Measurements from ENCODE around the gene MAT1A.
"Not testable (repeated sequence)": the region's sequence is repeated elsewhere in the genome, so short reads cannot be mapped to it uniquely, and the experiment has no call there.

MAT1A gene

DNA sequence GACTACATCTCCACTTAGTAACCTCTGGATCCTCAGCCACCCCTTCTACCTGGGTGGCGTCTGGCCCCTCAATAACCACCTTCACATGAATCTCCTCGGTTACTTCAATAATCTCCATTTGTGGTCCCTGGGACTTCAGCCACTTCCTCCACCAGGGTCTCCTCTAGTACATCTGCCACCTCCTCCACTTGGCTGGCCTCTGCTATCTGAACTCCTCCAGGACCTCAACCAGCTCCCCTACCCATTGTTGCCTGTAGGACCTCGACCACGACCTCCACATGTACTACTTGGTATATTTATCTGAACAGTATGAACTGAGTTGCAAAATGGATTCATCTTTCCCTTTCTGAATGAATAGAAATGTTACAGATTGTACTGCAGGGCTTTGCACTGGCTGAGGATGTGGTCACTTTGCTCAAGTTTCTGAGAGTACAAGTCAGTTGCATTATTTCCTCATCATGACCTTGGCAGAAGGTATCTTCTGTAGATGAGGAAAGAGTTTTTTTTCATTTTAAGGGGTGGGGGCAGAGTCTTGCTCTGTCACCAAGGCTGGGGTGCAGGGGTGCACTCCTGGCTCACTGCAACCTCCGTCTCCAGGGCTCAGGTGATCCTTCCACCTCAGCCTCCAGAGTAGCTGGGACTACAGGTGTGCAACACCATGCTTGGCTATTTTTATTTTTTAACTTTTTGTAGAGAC lies 36.0 kb downstream of the MAT1A start:
- no peak for TF ChIP-seq CTCF (IDR thresholded peaks at IDR 0.05)
- Histone ChIP-seq H3K4me1 (no peaks in the 10 kb centered on the region), H3K27ac (no peak overlapping the region), H3K36me3 (no peaks in the 10 kb centered on the region), H3K27me3 (no peaks in the 10 kb centered on the region), H3K9me3 (no peaks in the 10 kb centered on the region), H3K4me3 (no peak overlapping the region)
- DNase-seq: no peak
- intact Hi-C loops (cut with DNase I; ENCODE audit: low total_unique reads): no loop called here

- no peak overlapping the region for H3K27ac ChIP-seq
- TF ChIP-seq CTCF (IDR thresholded peaks at IDR 0.05): no peak
- no peaks in the 10 kb centered on the region for H3K9me3 ChIP-seq
Observed at GRCh38 chr10:80252296-80252887, 37.1 kb downstream of the MAT1A start.

GRCh38 chr10:80251703-80252280 lies 37.7 kb downstream of the MAT1A start:
- H3K4me1 ChIP-seq; H3K4me3 ChIP-seq; H3K27ac ChIP-seq; DNase-seq; H3K27me3 ChIP-seq; intact Hi-C loops (cut with DNase I; ENCODE audit: low total_unique reads); H3K9me3 ChIP-seq; H3K36me3 ChIP-seq: not testable (repeated sequence)

More at GRCh38 chr10:80252296-80252887, 37.1 kb downstream of the MAT1A start:
- Histone ChIP-seq H3K4me3 (no peak overlapping the region), H3K4me1 (no peaks in the 10 kb centered on the region), H3K36me3 (no peaks in the 10 kb centered on the region), H3K27me3 (no peaks in the 10 kb centered on the region)
- no peak for DNase-seq
- intact Hi-C loops (cut with DNase I; ENCODE audit: low total_unique reads): no loop called here

DNA sequence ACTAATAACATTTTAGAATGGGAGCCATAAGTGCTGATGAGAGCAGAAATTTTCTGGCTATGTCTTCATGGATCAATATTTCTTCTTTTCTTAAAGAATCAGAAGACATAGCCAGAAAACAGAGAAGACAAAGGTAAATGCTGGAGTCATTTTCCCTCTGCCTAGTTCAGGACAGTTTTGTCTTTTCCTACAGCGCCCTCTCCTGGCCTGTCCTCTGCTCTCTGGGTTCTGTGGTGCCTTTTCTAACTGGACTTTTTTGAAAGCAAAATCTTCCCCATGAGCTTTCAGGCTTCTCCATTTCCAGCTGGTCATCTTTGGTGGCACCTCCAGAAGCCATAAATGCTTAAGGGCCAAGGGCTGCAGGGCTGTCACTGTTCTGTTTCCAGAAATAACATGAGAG lies 39.1 kb downstream of the MAT1A start:
- H3K36me3 ChIP-seq; H3K4me3 ChIP-seq; H3K9me3 ChIP-seq; intact Hi-C loops (cut with DNase I; ENCODE audit: low total_unique reads); H3K27ac ChIP-seq; H3K4me1 ChIP-seq; DNase-seq; H3K27me3 ChIP-seq: not testable (repeated sequence)

DNA sequence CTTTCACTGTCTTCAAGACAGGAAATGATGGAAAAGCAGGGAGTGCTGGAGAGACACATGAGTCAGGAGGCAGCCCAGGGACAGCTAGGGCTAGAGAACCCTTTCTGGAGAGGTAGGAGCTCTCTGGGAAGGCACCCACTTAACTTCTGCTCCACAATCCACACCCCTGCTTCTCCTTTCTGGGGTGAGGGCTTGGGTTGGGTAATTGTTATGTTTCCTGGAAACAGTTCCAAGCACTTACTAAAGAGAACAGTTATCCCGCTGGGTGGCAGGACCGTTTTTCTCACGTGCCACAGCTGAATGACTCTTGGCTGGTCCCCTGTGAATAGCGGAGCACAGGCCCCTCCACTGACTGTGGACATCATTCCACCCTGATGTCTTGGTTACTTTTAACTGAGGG lies 39.6 kb downstream of the MAT1A start:
- H3K4me3 ChIP-seq; H3K27ac ChIP-seq; DNase-seq; intact Hi-C loops (cut with DNase I; ENCODE audit: low total_unique reads); H3K9me3 ChIP-seq; H3K27me3 ChIP-seq; H3K36me3 ChIP-seq; H3K4me1 ChIP-seq: not testable (repeated sequence)

- H3K27ac ChIP-seq; H3K4me1 ChIP-seq; DNase-seq; intact Hi-C loops (cut with DNase I; ENCODE audit: low total_unique reads); H3K36me3 ChIP-seq; H3K27me3 ChIP-seq; H3K9me3 ChIP-seq; H3K4me3 ChIP-seq: not testable (repeated sequence)
Observed at GRCh38 chr10:80247611-80248010, 41.8 kb downstream of the MAT1A start.

- H3K4me1 ChIP-seq; H3K4me3 ChIP-seq; H3K36me3 ChIP-seq; H3K9me3 ChIP-seq; H3K27me3 ChIP-seq; H3K27ac ChIP-seq; intact Hi-C loops (cut with DNase I; ENCODE audit: low total_unique reads); DNase-seq: not testable (repeated sequence)
Observed at GRCh38 chr10:80244371-80244770, 45.1 kb downstream of the MAT1A start.

DNA sequence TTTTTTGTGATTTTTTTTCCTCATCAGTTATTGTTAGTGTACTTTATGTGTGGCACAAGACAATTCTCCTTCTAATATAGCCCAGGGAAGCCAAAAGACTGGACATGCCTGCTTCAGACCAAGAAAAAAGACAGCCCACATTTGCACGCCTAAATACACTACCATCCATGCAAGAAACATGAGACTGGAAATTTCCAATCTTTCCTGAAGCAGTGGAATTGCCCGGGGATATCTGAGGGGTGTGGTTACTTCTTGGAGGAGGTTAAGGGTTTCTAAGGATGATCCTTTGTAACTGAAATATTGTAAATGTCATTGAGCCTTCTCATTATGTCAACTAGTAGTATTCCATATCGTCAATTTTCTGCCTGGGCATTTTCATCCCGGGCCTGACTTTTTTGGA lies 47.1 kb downstream of the MAT1A start:
- H3K27me3 ChIP-seq, H3K27ac ChIP-seq: not testable (repeated sequence)

DNA sequence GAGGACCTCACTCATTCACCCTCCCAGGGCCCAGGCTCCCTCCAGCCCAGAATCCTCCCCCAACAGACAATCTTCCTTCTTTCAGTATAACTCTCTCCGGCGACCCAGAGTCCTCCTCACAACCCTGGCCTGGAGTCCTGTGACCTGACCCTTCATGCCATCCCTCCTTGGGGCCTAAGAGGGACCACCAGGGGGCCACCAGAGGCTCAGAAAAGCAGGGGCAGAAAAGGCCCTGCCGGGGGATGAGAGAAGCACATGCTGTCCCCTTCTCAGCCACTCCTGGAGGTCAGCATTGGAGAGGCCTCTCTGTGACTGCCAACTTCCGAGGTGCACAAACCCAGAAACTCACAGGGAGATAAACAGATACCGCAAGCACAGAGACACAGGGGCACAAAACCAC lies 53.0 kb downstream of the MAT1A start:
- DNase-seq; H3K27me3 ChIP-seq; H3K9me3 ChIP-seq; H3K27ac ChIP-seq; intact Hi-C loops (cut with DNase I; ENCODE audit: low total_unique reads); H3K4me3 ChIP-seq; H3K4me1 ChIP-seq; H3K36me3 ChIP-seq: not testable (repeated sequence)

More for the DNA sequence above, 47.1 kb downstream of the MAT1A start:
- H3K4me3 ChIP-seq; H3K9me3 ChIP-seq; intact Hi-C loops (cut with DNase I; ENCODE audit: low total_unique reads); DNase-seq; H3K4me1 ChIP-seq; H3K36me3 ChIP-seq: not testable (repeated sequence)

DNA sequence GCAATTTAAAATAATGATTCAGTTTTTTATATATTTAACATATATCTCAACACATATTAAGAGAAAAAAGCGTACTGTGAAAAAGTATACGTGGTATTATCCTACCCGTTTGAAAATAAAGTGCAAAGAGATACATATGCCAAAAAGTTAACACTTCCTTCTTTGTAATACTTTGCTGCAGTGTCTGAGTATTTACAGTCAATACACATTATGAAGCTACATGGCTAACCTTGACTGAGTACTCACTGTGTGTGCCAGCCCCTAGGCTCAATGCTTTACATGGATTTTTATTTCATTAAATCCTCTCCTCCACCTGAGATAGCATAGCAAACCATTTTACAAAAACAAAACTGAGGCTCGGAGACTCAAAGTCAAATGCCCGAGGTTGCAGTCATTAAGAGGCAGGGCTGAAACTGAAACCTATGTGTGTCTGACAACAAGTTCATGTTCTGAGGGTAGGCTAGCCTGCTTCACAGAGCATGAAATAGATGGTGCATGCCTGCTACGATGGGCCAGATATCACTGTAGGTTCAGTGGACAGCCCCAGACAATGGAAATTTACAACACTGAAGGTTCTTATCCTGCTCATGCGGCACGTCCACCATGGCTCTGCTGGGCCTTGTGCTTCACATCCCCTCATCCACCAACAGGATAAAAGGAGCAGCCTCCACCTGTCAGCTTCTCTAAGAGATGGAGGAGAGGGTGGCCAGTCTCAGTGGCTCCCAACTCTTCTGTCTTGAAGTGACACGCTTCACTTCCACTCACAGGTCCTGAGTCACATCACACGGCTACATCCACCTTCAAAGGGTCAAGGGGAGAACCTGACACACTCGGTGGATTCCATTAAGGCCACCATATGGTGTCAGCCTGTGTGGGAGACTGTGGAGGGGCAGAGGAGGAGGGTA lies 54.9 kb downstream of the MAT1A start:
- H3K4me3 ChIP-seq; H3K4me1 ChIP-seq; H3K9me3 ChIP-seq; intact Hi-C loops (cut with DNase I; ENCODE audit: low total_unique reads); H3K27me3 ChIP-seq; DNase-seq; H3K27ac ChIP-seq; H3K36me3 ChIP-seq: not testable (repeated sequence)

GRCh38 chr10:80233871-80234270 lies 55.6 kb downstream of the MAT1A start:
- H3K9me3 ChIP-seq; H3K27ac ChIP-seq; H3K4me3 ChIP-seq; DNase-seq; H3K36me3 ChIP-seq; intact Hi-C loops (cut with DNase I; ENCODE audit: low total_unique reads); H3K27me3 ChIP-seq; H3K4me1 ChIP-seq: not testable (repeated sequence)

- H3K4me1 ChIP-seq; H3K36me3 ChIP-seq; H3K4me3 ChIP-seq; DNase-seq; H3K27ac ChIP-seq; H3K27me3 ChIP-seq; intact Hi-C loops (cut with DNase I; ENCODE audit: low total_unique reads); H3K9me3 ChIP-seq: not testable (repeated sequence)
Observed at GRCh38 chr10:80226723-80227122, 62.7 kb downstream of the MAT1A start.
